HG03196 (cell line): ENCODE results near the gene SORCS3.

ENCODE experiments used
- ATAC-seq: cut with Tn5 transposase; IDR thresholded peaks from one replicate; pipeline ENCODE4 v1.9.1; 2021; ENCODE audit not compliant: unreplicated experiment

SORCS3 gene

GRCh38 chr10:104641187-104641936 lies at the start of gene SORCS3:
Gene SORCS3, plus strand, starts transcription at chr10:104641290.
- no peak for ATAC-seq

GRCh38 chr10:104591441-104591840 lies 49.6 kb upstream of the SORCS3 start:
- no peak for ATAC-seq

GRCh38 chr10:104601166-104601565 lies 39.9 kb upstream of the SORCS3 start:
- ATAC-seq, result no peak

- no peak for ATAC-seq
Measured at GRCh38 chr10:104608091-104608828, 32.8 kb upstream of the SORCS3 start.

GRCh38 chr10:104612571-104613205 lies 28.4 kb upstream of the SORCS3 start:
- ATAC-seq, result no peak

- ATAC-seq, result no peak
Measured at GRCh38 chr10:104613406-104613805, 27.7 kb upstream of the SORCS3 start.

- ATAC-seq, result no peak
Measured at GRCh38 chr10:104614245-104614831, 26.8 kb upstream of the SORCS3 start.

GRCh38 chr10:104615136-104615535 lies 26.0 kb upstream of the SORCS3 start:
- no peak for ATAC-seq

- no peak for ATAC-seq
Measured at GRCh38 chr10:104617831-104618230, 23.3 kb upstream of the SORCS3 start.

GRCh38 chr10:104622175-104622574 lies 18.9 kb upstream of the SORCS3 start:
- ATAC-seq, result no peak

GRCh38 chr10:104622598-104623209 lies 18.4 kb upstream of the SORCS3 start:
- ATAC-seq, result no peak

- no peak for ATAC-seq
Measured at GRCh38 chr10:104630731-104631130, 10.4 kb upstream of the SORCS3 start.

GRCh38 chr10:104631946-104632345 lies 9.1 kb upstream of the SORCS3 start:
- no peak for ATAC-seq

- ATAC-seq, result no peak
Measured at GRCh38 chr10:104638861-104639589, 2.1 kb upstream of the SORCS3 start.

GRCh38 chr10:104639590-104640338 lies 1.3 kb upstream of the SORCS3 start:
- ATAC-seq, result no peak

- ATAC-seq, result no peak
Measured at GRCh38 chr10:104640339-104641186, 527 bp upstream of the SORCS3 start.

- no peak for ATAC-seq
Measured at GRCh38 chr10:104641937-104642657, 1.0 kb downstream of the SORCS3 start.

- no peak for ATAC-seq
Measured at GRCh38 chr10:104642658-104643302, 1.7 kb downstream of the SORCS3 start.
